CD14-positive monocyte (primary cell): ENCODE results near the gene ARSK. TPM values are rescaled to one million over a fixed set of nuclear protein-coding genes. Genes with fewer than 3 reads are reported as not detected.

Source experiments
- DNase-seq, 3 donors: peaks; one replicate each; pipeline ENCODE4 v3.0.0-alpha.2; 2011 to 2022
- H2AFZ ChIP-seq: 2 replicates; pipeline ENCODE4 v1.6.0; 2012; ENCODE audit warnings: mild to moderate bottlenecking, low read depth, low read length, inconsistent platforms; ENCODE audit not compliant: insufficient read depth, poor library complexity, severe bottlenecking
- H3K27ac ChIP-seq, 2 donors: 1 replicate in 1 of 2; 2 replicates in 1 of 2; pipeline ENCODE4 v1.5.1; 2012 to 2013; ENCODE audit warnings: low read length in 2 of 2, control low read depth in 1 of 2, inconsistent platforms in 1 of 2, low read depth in 1 of 2, mild to moderate bottlenecking in 1 of 2
- H3K27me3 ChIP-seq, 2 donors: one replicate each; pipeline versions ENCODE4 v1.6.0 to v1.6.1; 2011 to 2013; ENCODE audit warnings: low read length in 2 of 2; ENCODE audit not compliant: control insufficient read depth in 2 of 2, insufficient read depth in 2 of 2
- H3K36me3 ChIP-seq, 2 donors: replicated peaks in 1 of 2; 1 replicate in 1 of 2; 2 replicates in 1 of 2; pipeline versions ENCODE4 v1.5.1 to v1.6.1; 2012 to 2013; ENCODE audit warnings: low read length in 2 of 2, control low read depth in 1 of 2, inconsistent platforms in 1 of 2, mild to moderate bottlenecking in 1 of 2; ENCODE audit not compliant: insufficient read depth in 2 of 2, control insufficient read depth in 1 of 2
- H3K4me1 ChIP-seq, 2 donors: 1 replicate in 1 of 2; 2 replicates in 1 of 2; pipeline versions ENCODE4 v1.5.1 to v1.6.1; 2012 to 2013; ENCODE audit warnings: low read length in 2 of 2, control low read depth in 1 of 2, inconsistent platforms in 1 of 2, mild to moderate bottlenecking in 1 of 2, moderate library complexity in 1 of 2; ENCODE audit not compliant: insufficient read depth in 2 of 2, control insufficient read depth in 1 of 2
- H3K4me2 ChIP-seq: replicated peaks from 2 replicates; pipeline ENCODE3; 2012; ENCODE audit warnings: low read length, moderate library complexity, mild to moderate bottlenecking; ENCODE audit not compliant: poor library complexity, severe bottlenecking; ENCODE audit errors: extremely low read depth
- H3K4me3 ChIP-seq, 3 experiments: fragments of 200-600 bp in 1 of 3; sonication (generic) in 1 of 3; replicated peaks in 1 of 3; 1 replicate in 2 of 3; 2 replicates in 1 of 3; pipeline ENCODE4 v1.5.1; 2011 to 2013; ENCODE audit warnings: low read length in 3 of 3, mild to moderate bottlenecking in 3 of 3, control low read depth in 2 of 3, low read depth in 2 of 3, inconsistent platforms in 1 of 3, moderate library complexity in 1 of 3
- H3K79me2 ChIP-seq: 2 replicates; pipeline ENCODE4 v1.6.0; 2012; ENCODE audit warnings: mild to moderate bottlenecking, control low read depth, inconsistent platforms, low read length, moderate library complexity; ENCODE audit not compliant: insufficient read depth
- H3K9ac ChIP-seq: 2 replicates; pipeline ENCODE4 v1.6.0; 2017; ENCODE audit warnings: low read length, mild to moderate bottlenecking; ENCODE audit not compliant: insufficient read depth, poor library complexity, severe bottlenecking
- H3K9me3 ChIP-seq, 2 donors: replicated peaks in 1 of 2; 1 replicate in 1 of 2; 2 replicates in 1 of 2; pipeline versions ENCODE4 v1.5.1 to v1.6.1; 2012 to 2013; ENCODE audit warnings: low read length in 2 of 2, control low read depth in 1 of 2; ENCODE audit not compliant: control insufficient read depth in 1 of 2, insufficient read depth in 1 of 2
- H4K20me1 ChIP-seq: 2 replicates; pipeline ENCODE4 v1.6.0; 2012; ENCODE audit warnings: mild to moderate bottlenecking, low read length, control low read depth, moderate library complexity; ENCODE audit not compliant: insufficient read depth
- H3K27ac Mint-ChIP-seq, 7 donors: one replicate each; pipeline ENCODE4 v1.8.0; 2020; ENCODE audit warnings: mild to moderate bottlenecking in 7 of 7, mixed read lengths in 7 of 7, moderate library complexity in 6 of 7, inconsistent platforms in 2 of 7
- H3K27me3 Mint-ChIP-seq, 3 donors: one replicate each; pipeline ENCODE4 v1.8.0; 2021 to 2022; ENCODE audit warnings: low read depth in 3 of 3, mild to moderate bottlenecking in 3 of 3, mixed read lengths in 3 of 3, moderate library complexity in 3 of 3, inconsistent platforms in 1 of 3
- H3K36me3 Mint-ChIP-seq, 2 donors: one replicate each; pipeline ENCODE4 v1.8.0; 2020; ENCODE audit warnings: mixed read lengths in 2 of 2, inconsistent platforms in 1 of 2, mild to moderate bottlenecking in 1 of 2
- H3K4me1 Mint-ChIP-seq: one replicate; pipeline ENCODE4 v1.8.0; 2020; ENCODE audit warnings: mild to moderate bottlenecking, mixed read lengths
- H3K4me3 Mint-ChIP-seq, 2 donors: one replicate each; pipeline ENCODE4 v1.8.0; 2020; ENCODE audit warnings: mild to moderate bottlenecking in 2 of 2, mixed read lengths in 2 of 2, moderate library complexity in 1 of 2
- H3K9me3 Mint-ChIP-seq, 7 donors: one replicate each; pipeline ENCODE4 v1.8.0; 2020 to 2022; ENCODE audit warnings: mixed read lengths in 7 of 7, mild to moderate bottlenecking in 6 of 7, moderate library complexity in 6 of 7, inconsistent platforms in 2 of 7
- CTCF ChIP-seq: fragments of 200-600 bp; IDR thresholded peaks from one replicate; pipeline ENCODE4 v1.8.0; 2022; ENCODE audit warnings: antibody characterized with exemption, mild to moderate bottlenecking
- WGBS: methylation state at CpG from one replicate; pipeline ENCODE4 v1.1.5; 2013; ENCODE audit warnings: missing lambda C conversion rate; ENCODE audit not compliant: insufficient coverage; 5-methylcytosine and 5-hydroxymethylcytosine counted together
- intact Hi-C, 2 donors: fragments of 100-400 bp; cut with micrococcal nuclease; formaldehyde crosslinking; loops; one replicate each; pipeline versions ENCODE4 v1.15.0 to v1.15.1; 2023
- polyA plus RNA-seq, 3 donors: library from polyadenylated mRNA; depleted of rRNA in 1 of 3; unstranded in 2 of 3; stranded (reverse) in 1 of 3; fragments of 300-500 nt in 2 of 3; fragments of >200 nt in 1 of 3; fragmentation: Illumina TruSeq in 2 of 3; gene quantifications; 1 replicate in 2 of 3; 2 replicates in 1 of 3; pipeline ENCODE4 v1.2.3, GENCODE V29; 2012 to 2021

The ARSK gene
- polyA plus RNA-seq, 3 donors = 0.67 to 1.3 (median 1.3) TPM

- no peak for TF ChIP-seq CTCF
- Histone ChIP-seq H4K20me1 (no peaks in the 10 kb centered on the region), H3K27me3 (peaks cover 0 to under 1% of the 10 kb centered on the region in 2 donors), H3K4me3 (no peak overlapping the region), H3K36me3 (no peaks in the 10 kb centered on the region), H3K9me3 (peaks cover 0 to 6% of the 10 kb centered on the region in 2 donors), H3K9ac (no peak overlapping the region), H2AFZ (no peak overlapping the region), H3K4me2 (no peak overlapping the region), H3K27ac (no peak overlapping the region), H3K4me1 (no peaks in the 10 kb centered on the region), H3K79me2 (no peaks in the 10 kb centered on the region)
- Mint-ChIP-seq H3K4me3 (no peak overlapping the region), H3K36me3 (no peaks in the 10 kb centered on the region), H3K27me3 (peaks cover 2 to 4% (median 3%) of the 10 kb centered on the region in 3 donors), H3K27ac (no peak overlapping the region), H3K9me3 (peaks cover 2 to 12% (median 8%) of the 10 kb centered on the region in 7 donors), H3K4me1 (peaks cover 3% of the 10 kb centered on the region)
- no CpG with 5 or more reads among the region's 1 CpG for WGBS
- no peak for DNase-seq
- intact Hi-C loops = no loop called here
Observed at GRCh38 chr5:95613514-95613913, 58.6 kb downstream of the ARSK start.

- Histone ChIP-seq H4K20me1 (no peaks in the 10 kb centered on the region), H3K4me3 (no peak overlapping the region), H3K36me3 (no peaks in the 10 kb centered on the region), H2AFZ (no peak overlapping the region), H3K4me1 (peaks cover 10 to 12% of the 10 kb centered on the region in 2 donors), H3K9me3 (peaks cover 0 to 6% of the 10 kb centered on the region in 2 donors), H3K27me3 (peaks cover 14 to 16% of the 10 kb centered on the region in 2 donors), H3K79me2 (no peaks in the 10 kb centered on the region), H3K27ac (no peak overlapping the region), H3K9ac (no peak overlapping the region), H3K4me2 (no peak overlapping the region)
- no peak overlapping the region for H3K27ac Mint-ChIP-seq
- intact Hi-C loops = no loop called here
- no peak for DNase-seq
- H3K4me3 Mint-ChIP-seq = no peak overlapping the region
- H3K4me1 Mint-ChIP-seq = peaks cover 15% of the 10 kb centered on the region
- no peak for TF ChIP-seq CTCF
- WGBS = no CpG with 5 or more reads among the region's 1 CpG
- H3K36me3 Mint-ChIP-seq = no peaks in the 10 kb centered on the region
- H3K9me3 Mint-ChIP-seq = peaks cover 2 to 15% (median 8%) of the 10 kb centered on the region in 7 donors
- H3K27me3 Mint-ChIP-seq = peaks cover 17 to 19% (median 19%) of the 10 kb centered on the region in 3 donors
Observed at GRCh38 chr5:95615164-95615467, 60.2 kb downstream of the ARSK start.
